H1 (cell line): ENCODE measurements around the gene WDR48. TPM values are rescaled to one million over a fixed set of nuclear protein-coding genes. Genes with fewer than 3 reads are reported as not detected.

Source experiments
- CTCF ChIA-PET: fragments of 300-600 bp; sonication (Branson Sonifier 250); formaldehyde crosslinking; loops from one replicate; lab custom pipeline; 2021; ENCODE audit not compliant: partially characterized antibody; lab: Charles Lee
- POLR2A ChIA-PET: fragments of 300-600 bp; sonication (Branson Sonifier 250); formaldehyde crosslinking; loops from one replicate; lab custom pipeline; 2021; ENCODE audit warnings: inconsistent platforms; ENCODE audit not compliant: partially characterized antibody; lab: Charles Lee
- DNase-seq, 2 experiments: peaks; one replicate each; pipeline versions ENCODE4 v3.0.0 to v3.0.0-alpha.2; 2010 to 2022; ENCODE audit warnings: low spot score in 2 of 2, low read depth in 1 of 2, mixed read lengths in 1 of 2
- FAIRE-seq: peaks from 2 replicates; lab custom pipeline; 2011; peaks lifted over from hg19 to GRCh38; lab: Jason Lieb, UNC
- H2AFZ ChIP-seq: 2 replicates; pipeline ENCODE4 v1.8.1; 2012; ENCODE audit warnings: low read length, inconsistent platforms
- H2AK5ac ChIP-seq: 2 replicates; pipeline ENCODE4 v1.6.1; 2013; ENCODE audit warnings: low read depth, low read length
- H2BK120ac ChIP-seq: replicated peaks from 2 replicates; pipeline ENCODE3; 2013; ENCODE audit warnings: low read depth, low read length, inconsistent platforms
- H2BK12ac ChIP-seq: 2 replicates; pipeline ENCODE4 v1.6.1; 2013; ENCODE audit warnings: low read depth, low read length
- H2BK15ac ChIP-seq: 2 replicates; pipeline ENCODE4 v1.6.1; 2013; ENCODE audit warnings: low read length
- H2BK20ac ChIP-seq: 2 replicates; pipeline ENCODE4 v1.6.1; 2013; ENCODE audit warnings: low read length
- H2BK5ac ChIP-seq: 2 replicates; pipeline ENCODE4 v1.6.1; 2013; ENCODE audit warnings: low read depth, low read length
- H3K14ac ChIP-seq: 2 replicates; pipeline ENCODE4 v1.6.1; 2013; ENCODE audit warnings: inconsistent platforms; ENCODE audit not compliant: insufficient read length
- H3K18ac ChIP-seq: 2 replicates; pipeline ENCODE4 v1.6.1; 2013; ENCODE audit warnings: low read length; ENCODE audit errors: extremely low read depth
- H3K23ac ChIP-seq: 2 replicates; pipeline ENCODE4 v1.6.1; 2013; ENCODE audit warnings: inconsistent platforms; ENCODE audit not compliant: insufficient read length
- H3K23me2 ChIP-seq: 2 replicates; pipeline ENCODE4 v1.6.1; 2013; ENCODE audit warnings: low read depth, low read length
- H3K27ac ChIP-seq: 2 replicates; pipeline ENCODE4 v1.6.1; 2011; ENCODE audit warnings: low read depth, low read length, inconsistent platforms
- H3K27me3 ChIP-seq, 4 experiments: replicated peaks in 1 of 4; 1 replicate in 1 of 4; 2 replicates in 3 of 4; pipeline versions ENCODE4 v1.6.1 to v1.8.1; 2011 to 2013; ENCODE audit warnings: low read length in 3 of 4, mild to moderate bottlenecking in 3 of 4, inconsistent platforms in 2 of 4, mixed read lengths in 2 of 4, moderate library complexity in 1 of 4; ENCODE audit not compliant: control insufficient read depth in 3 of 4, insufficient read depth in 3 of 4; ENCODE audit errors: extremely low read depth in 1 of 4
- H3K36me3 ChIP-seq, 4 experiments: 2 replicates each; pipeline versions ENCODE4 v1.6.1 to v1.8.1; 2011 to 2013; ENCODE audit warnings: mild to moderate bottlenecking in 4 of 4, low read length in 3 of 4, moderate library complexity in 2 of 4, control low read depth in 1 of 4, inconsistent platforms in 1 of 4; ENCODE audit not compliant: insufficient read depth in 4 of 4, control insufficient read depth in 2 of 4
- H3K4ac ChIP-seq: replicated peaks from 2 replicates; pipeline ENCODE3; 2013; ENCODE audit warnings: low read length, low read depth, mixed read lengths, inconsistent platforms; ENCODE audit not compliant: insufficient read length
- H3K4me1 ChIP-seq, 4 experiments: replicated peaks in 1 of 4; 1 replicate in 1 of 4; 2 replicates in 3 of 4; pipeline versions ENCODE4 v1.6.1 to v1.8.1; 2011 to 2013; ENCODE audit warnings: low read length in 3 of 4, inconsistent platforms in 2 of 4, mixed read lengths in 1 of 4; ENCODE audit not compliant: insufficient read depth in 4 of 4, control insufficient read depth in 3 of 4
- H3K4me2 ChIP-seq, 2 experiments: 2 replicates each; pipeline versions ENCODE4 v1.6.1 to v1.8.1; 2011 to 2013; ENCODE audit warnings: low read depth in 2 of 2, low read length in 2 of 2, control low read depth in 1 of 2, inconsistent platforms in 1 of 2, mild to moderate bottlenecking in 1 of 2; ENCODE audit not compliant: insufficient read depth in 1 of 2
- H3K4me3 ChIP-seq, 4 experiments: fragments of 200-600, 300-600 bp in 1 of 4; sonication (generic), shearing (Covaris generic), sonication (Bioruptor Twin) in 1 of 4; 2 replicates each; pipeline versions ENCODE4 v1.5.1 to v1.8.1; 2011 to 2016; ENCODE audit warnings: low read length in 4 of 4, low read depth in 3 of 4, control low read depth in 2 of 4, inconsistent platforms in 2 of 4, mild to moderate bottlenecking in 2 of 4, mixed read lengths in 1 of 4, moderate library complexity in 1 of 4; ENCODE audit not compliant: insufficient read depth in 2 of 4; ENCODE audit errors: extremely low read depth in 1 of 4
- H3K56ac ChIP-seq: replicated peaks from 2 replicates; pipeline ENCODE3; 2013; ENCODE audit warnings: low read depth, mild to moderate bottlenecking, mixed read lengths, low read length, inconsistent platforms; ENCODE audit not compliant: insufficient read length
- H3K79me1 ChIP-seq: 2 replicates; pipeline ENCODE4 v1.6.1; 2013; ENCODE audit warnings: low read depth, low read length, control low read depth
- H3K79me2 ChIP-seq, 2 experiments: 2 replicates each; pipeline versions ENCODE4 v1.6.1 to v1.8.1; 2012 to 2013; ENCODE audit warnings: low read length in 2 of 2, mild to moderate bottlenecking in 2 of 2, inconsistent platforms in 1 of 2; ENCODE audit not compliant: insufficient read depth in 2 of 2, control insufficient read depth in 1 of 2
- H3K9ac ChIP-seq, 4 experiments: replicated peaks in 1 of 4; 1 replicate in 1 of 4; 2 replicates in 3 of 4; pipeline versions ENCODE4 v1.6.1 to v1.8.1; 2011 to 2013; ENCODE audit warnings: low read depth in 3 of 4, low read length in 3 of 4, control low read depth in 2 of 4, mild to moderate bottlenecking in 2 of 4, moderate library complexity in 2 of 4, inconsistent platforms in 1 of 4; ENCODE audit errors: extremely low read depth in 1 of 4
- H3K9me3 ChIP-seq, 2 experiments: 2 replicates each; pipeline versions ENCODE4 v1.6.1 to v1.8.1; 2012 to 2013; ENCODE audit warnings: mild to moderate bottlenecking in 2 of 2, moderate library complexity in 2 of 2, control low read depth in 1 of 2, inconsistent platforms in 1 of 2, low read depth in 1 of 2, low read length in 1 of 2, mixed read lengths in 1 of 2; ENCODE audit not compliant: insufficient read depth in 2 of 2
- H4K20me1 ChIP-seq, 2 experiments: replicated peaks in 1 of 2; 2 replicates each; pipeline versions ENCODE3 to v1.8.1; 2011 to 2013; ENCODE audit warnings: inconsistent platforms in 2 of 2, low read length in 2 of 2, mild to moderate bottlenecking in 1 of 2; ENCODE audit not compliant: insufficient read depth in 2 of 2, control insufficient read depth in 1 of 2
- H4K5ac ChIP-seq: 2 replicates; pipeline ENCODE4 v1.6.1; 2013; ENCODE audit warnings: low read length, low read depth, mixed read lengths, inconsistent platforms; ENCODE audit not compliant: insufficient read length
- H4K8ac ChIP-seq: 2 replicates; pipeline ENCODE4 v1.8.0; 2013; ENCODE audit warnings: mild to moderate bottlenecking, moderate library complexity, low read length, inconsistent platforms; ENCODE audit not compliant: insufficient read depth; ENCODE audit errors: extremely low read depth
- H4K91ac ChIP-seq: replicated peaks from 2 replicates; pipeline ENCODE3; 2013; ENCODE audit warnings: low read length, mixed read lengths, inconsistent platforms; ENCODE audit not compliant: insufficient read length
- CBX5 ChIP-seq: fragments of 300-800, 300-1000 bp; sonication (generic); IDR thresholded peaks from 2 replicates; pipeline ENCODE4 v1.7.1; 2016; ENCODE audit warnings: antibody characterized with exemption, low read length, low read depth
- EP300 ChIP-seq, 2 experiments: IDR thresholded peaks; 1 replicate in 1 of 2; 2 replicates in 1 of 2; pipeline ENCODE4 v1.6.1; 2011 to 2012; ENCODE audit warnings: low read depth in 2 of 2, low read length in 2 of 2, mild to moderate bottlenecking in 2 of 2, borderline replicate concordance in 1 of 2, inconsistent platforms in 1 of 2, moderate library complexity in 1 of 2
- JUN ChIP-seq: IDR thresholded peaks from 2 replicates; pipeline ENCODE4 v1.6.1; 2011; ENCODE audit warnings: low read depth, mild to moderate bottlenecking, improper control_type of control experiment, low read length
- WGBS, 2 experiments: shearing (Covaris generic) in 1 of 2; methylation state at CpG; one replicate each; pipeline versions ENCODE4 v1.1.6 to v1.1.7; 2013 to 2015; ENCODE audit warnings: low lambda C conversion rate in 2 of 2, mixed read lengths in 2 of 2, inconsistent platforms in 1 of 2, low coverage in 1 of 2, missing lambda C conversion rate in 1 of 2; ENCODE audit not compliant: insufficient replicate concordance in 2 of 2, insufficient coverage in 1 of 2, insufficient read length in 1 of 2; ENCODE audit errors: extremely low coverage in 1 of 2, missing lambda C conversion rate in 1 of 2; 5-methylcytosine and 5-hydroxymethylcytosine counted together
- polyA plus RNA-seq, 7 experiments: library from polyadenylated mRNA; depleted of rRNA in 3 of 7; stranded (reverse) in 5 of 7; unstranded in 2 of 7; fragments of >200 nt in 5 of 7; fragments of 200-250 nt in 2 of 7; gene quantifications; 1 replicate in 5 of 7; 2 replicates in 1 of 7; 4 replicates in 1 of 7; pipeline versions ENCODE4 v1.2.1 to v1.2.3, GENCODE V29; 2011 to 2013; ENCODE audit warnings: missing spikeins in 2 of 7, mixed read lengths in 2 of 7
- total RNA-seq: library from RNA; stranded (reverse); fragmentation: NEBNext Ultra II Directional; extraction: Animal tissue kit (Norgen Biotek cat#: 25700); gene quantifications from 2 replicates; pipeline ENCODE4 v1.2.1, GENCODE V29; 2021
- TF ChIP-seq, protein P1 (sequence below): IDR thresholded peaks from 2 replicates; pipeline ENCODE4 v1.6.1; 2012; ENCODE audit warnings: low read length, inconsistent platforms

The WDR48 gene
- total and polyA plus RNA-seq, 2 of the 8 experiments (the other 6 are each of a cell fraction or from before 2014, with no cell fraction given) = 21.2 to 54.1 TPM

DNA sequence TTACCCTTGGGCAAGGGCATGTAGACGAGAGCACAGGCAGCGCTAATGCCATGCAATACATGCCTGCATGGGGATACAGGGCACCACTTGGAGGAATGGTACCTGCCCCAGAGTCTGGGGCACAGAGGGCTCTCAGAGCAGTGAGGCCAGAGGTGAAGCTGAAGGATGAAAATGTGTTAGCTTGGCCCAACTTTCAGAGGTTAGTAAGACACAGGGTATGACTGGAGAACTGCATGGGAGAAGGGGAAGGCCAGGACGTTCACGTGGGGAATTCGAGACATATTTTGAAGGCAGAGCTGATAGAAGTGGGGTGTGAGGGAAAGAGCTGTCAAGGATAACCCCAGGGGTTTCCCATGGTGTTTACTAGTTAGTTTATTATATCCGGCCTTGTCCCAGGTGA is 82.0 kb downstream of the WDR48 start:
- 70% methylated on average over 6 of the region's 6 CpGs; no CpG with 5 or more reads in 1 of the 2 experiments for WGBS, 2 experiments
- H3K4me1 ChIP-seq = no peaks in the 10 kb centered on the region
- H3K18ac ChIP-seq = no peak overlapping the region
- no peaks in the 10 kb centered on the region for H3K79me2 ChIP-seq
- no peak overlapping the region for H3K14ac ChIP-seq
- no peak overlapping the region for H2BK120ac ChIP-seq
- no peaks in the 10 kb centered on the region for H3K9me3 ChIP-seq
- H3K23ac ChIP-seq = no peak overlapping the region
- no peak overlapping the region for H4K8ac ChIP-seq
- H3K79me1 ChIP-seq = no peaks in the 10 kb centered on the region
- no peak overlapping the region for H2BK5ac ChIP-seq
- no peak overlapping the region for H4K91ac ChIP-seq
- H3K4me2 ChIP-seq = no peak overlapping the region
- H3K27me3 ChIP-seq = no peaks in the 10 kb centered on the region
- H3K56ac ChIP-seq = no peak overlapping the region
- H4K5ac ChIP-seq = no peak overlapping the region
- TF ChIP-seq, protein P1, sequence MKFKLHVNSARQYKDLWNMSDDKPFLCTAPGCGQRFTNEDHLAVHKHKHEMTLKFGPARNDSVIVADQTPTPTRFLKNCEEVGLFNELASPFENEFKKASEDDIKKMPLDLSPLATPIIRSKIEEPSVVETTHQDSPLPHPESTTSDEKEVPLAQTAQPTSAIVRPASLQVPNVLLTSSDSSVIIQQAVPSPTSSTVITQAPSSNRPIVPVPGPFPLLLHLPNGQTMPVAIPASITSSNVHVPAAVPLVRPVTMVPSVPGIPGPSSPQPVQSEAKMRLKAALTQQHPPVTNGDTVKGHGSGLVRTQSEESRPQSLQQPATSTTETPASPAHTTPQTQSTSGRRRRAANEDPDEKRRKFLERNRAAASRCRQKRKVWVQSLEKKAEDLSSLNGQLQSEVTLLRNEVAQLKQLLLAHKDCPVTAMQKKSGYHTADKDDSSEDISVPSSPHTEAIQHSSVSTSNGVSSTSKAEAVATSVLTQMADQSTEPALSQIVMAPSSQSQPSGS = no peak
- TF ChIP-seq CBX5 (no peak), JUN (no peak), EP300 (IDR thresholded peaks at IDR 0.05; ENCODE audit: borderline replicate concordance in 1 of 2, low read depth in 2 of 2, low read length in 2 of 2) (no peak)
- FAIRE-seq (no peak), DNase-seq (no peak)
- H3K4ac ChIP-seq = no peak overlapping the region
- no peaks in the 10 kb centered on the region for H3K36me3 ChIP-seq
- CTCF ChIA-PET = interaction anchor here (0.9 to 12.8 kb wide), 5 partner anchors 12 to 159 kb away, joined by 3 to 366 read pairs (median 6); partner anchors contain the start of gene XIRP1
- no peak overlapping the region for H2BK20ac ChIP-seq
- no peak overlapping the region for H3K4me3 ChIP-seq
- no peak overlapping the region for H2BK12ac ChIP-seq
- no peak overlapping the region for H3K9ac ChIP-seq
- no peak overlapping the region for H2AFZ ChIP-seq
- no peaks in the 10 kb centered on the region for H4K20me1 ChIP-seq
- H2AK5ac ChIP-seq = no peak overlapping the region
- H3K23me2 ChIP-seq = no peaks in the 10 kb centered on the region
- no peak overlapping the region for H3K27ac ChIP-seq
- H2BK15ac ChIP-seq = no peak overlapping the region
- POLR2A ChIA-PET = interaction anchor here (1.3 kb wide), 1 partner anchor 274 kb away, joined by 6 read pairs; no protein-coding TSS in a partner anchor
